ENCODE results near the gene BICD1.

Gene BICD1

GRCh38 chr12:32100888-32101287 is 5.8 kb upstream of the BICD1 start:
- no peak for FAIRE-seq
- TF ChIP-seq CTCF (IDR thresholded peaks at IDR 0.05; ENCODE audit: insufficient read depth, missing control alignments), result no peak
- DNase-seq (ENCODE audit: insufficient read length, low spot score), result no peak

GRCh38 chr12:32102234-32102633 is 4.4 kb upstream of the BICD1 start:
- DNase-seq (ENCODE audit: insufficient read length, low spot score), result no peak
- no peak for FAIRE-seq
- no peak for TF ChIP-seq CTCF (IDR thresholded peaks at IDR 0.05; ENCODE audit: insufficient read depth, missing control alignments)

- DNase-seq (ENCODE audit: insufficient read length, low spot score) (no peak), FAIRE-seq (no peak)
- no peak for TF ChIP-seq CTCF (IDR thresholded peaks at IDR 0.05; ENCODE audit: insufficient read depth, missing control alignments)
Measured at GRCh38 chr12:32104572-32105355, 1.9 kb upstream of the BICD1 start.

- DNase-seq (ENCODE audit: insufficient read length, low spot score) (no peak), FAIRE-seq (no peak)
- TF ChIP-seq CTCF (IDR thresholded peaks at IDR 0.05; ENCODE audit: insufficient read depth, missing control alignments), result no peak
Measured at GRCh38 chr12:32105986-32106516, 596 bp upstream of the BICD1 start.

GRCh38 chr12:32107359-32108267 is 966 bp downstream of the BICD1 start:
- DNase-seq (ENCODE audit: insufficient read length, low spot score) (no peak), FAIRE-seq (no peak)
- TF ChIP-seq CTCF (IDR thresholded peaks at IDR 0.05; ENCODE audit: insufficient read depth, missing control alignments), result no peak

GRCh38 chr12:32108787-32109186 is 2.1 kb downstream of the BICD1 start:
- TF ChIP-seq CTCF (IDR thresholded peaks at IDR 0.05; ENCODE audit: insufficient read depth, missing control alignments), result no peak
- FAIRE-seq (no peak), DNase-seq (ENCODE audit: insufficient read length, low spot score) (no peak)

All from D721Med (cell line).